NCI-H1092 treated with DMSO at 0.1 percent for 48 hours (cell line): ENCODE results near the gene CNTN4.

Experiments used
- DNase-seq: peaks from one replicate; lab custom pipeline; 2025; lab: John Stamatoyannopoulos, UW

CNTN4 gene

DNA sequence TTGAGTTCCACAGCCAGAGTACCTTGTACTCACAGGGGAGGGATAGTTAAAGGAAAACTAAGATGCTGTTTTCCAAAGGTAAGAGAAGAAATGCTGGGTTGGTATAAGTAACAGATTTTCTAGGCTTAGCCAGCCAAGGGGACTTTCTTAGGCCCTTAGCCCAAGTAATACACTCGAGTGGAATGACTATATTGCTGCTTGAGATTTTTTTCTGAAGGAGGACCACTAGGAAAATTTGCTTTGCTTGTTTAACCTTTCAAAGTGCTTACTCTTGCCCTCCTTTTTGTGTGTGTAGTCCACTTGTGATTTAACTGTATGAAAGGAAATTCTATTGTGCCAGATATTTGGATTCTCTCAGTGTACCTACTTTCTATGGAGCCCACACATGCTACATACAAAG is 961.0 kb downstream of the CNTN4 start:
- DNase-seq: no peak

DNA sequence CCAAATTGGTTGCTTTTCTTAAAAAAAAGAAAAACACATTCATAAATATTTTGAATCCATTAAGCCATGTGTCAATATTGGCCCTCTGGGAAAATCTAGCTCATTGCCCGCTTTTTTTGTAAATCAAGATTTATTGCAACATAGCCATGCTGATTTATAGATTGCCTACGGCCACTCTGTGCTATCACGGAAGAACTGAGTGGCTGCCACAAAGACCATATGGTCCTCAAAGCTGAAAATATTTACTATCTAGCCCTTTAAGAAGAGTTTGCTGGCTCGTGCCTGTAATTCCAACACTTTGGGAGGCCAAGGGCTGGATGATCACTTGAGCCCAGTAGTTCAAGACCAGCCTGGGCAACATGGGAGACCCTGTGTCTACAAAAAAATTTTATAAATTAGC is 965.6 kb downstream of the CNTN4 start:
- DNase-seq: no peak

DNA sequence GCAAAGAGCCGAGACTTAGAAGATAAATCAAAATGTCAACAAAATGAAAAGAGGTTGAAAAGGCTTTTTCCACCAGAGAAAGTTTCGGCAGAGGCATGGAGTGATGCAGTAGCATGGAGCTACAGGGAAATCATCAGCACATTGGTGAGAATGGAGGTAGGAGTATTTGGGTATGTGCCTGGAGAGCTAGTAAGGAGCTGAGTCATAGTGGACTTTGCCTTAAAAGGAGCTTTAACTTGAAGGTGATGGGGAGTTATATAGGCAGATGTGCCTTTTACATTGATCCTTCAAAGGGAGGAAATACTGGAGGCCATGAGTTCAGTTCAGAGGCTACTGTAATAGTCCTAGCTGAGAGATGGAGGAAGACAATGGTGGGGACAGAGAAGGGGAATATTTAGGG is 967.2 kb downstream of the CNTN4 start:
- no peak for DNase-seq

DNA sequence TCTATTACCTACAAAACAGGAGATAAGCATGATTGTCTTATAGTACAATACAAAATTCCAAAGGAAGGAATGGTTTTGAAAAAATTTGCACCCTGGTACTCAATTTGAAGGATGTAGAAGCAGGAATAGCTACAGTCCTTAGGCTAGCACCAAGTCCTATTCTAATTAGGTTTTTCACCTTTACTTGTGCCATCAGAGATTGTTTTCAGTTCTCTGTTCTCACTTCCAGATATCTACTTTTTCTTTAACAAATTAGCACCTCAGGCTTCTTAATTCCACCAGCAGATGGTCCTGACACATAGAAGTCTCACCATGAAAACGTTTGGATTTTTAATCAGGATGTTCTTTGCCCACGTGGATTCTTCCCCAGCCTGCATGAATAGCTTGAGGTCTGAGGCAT is 967.7 kb downstream of the CNTN4 start:
- no peak for DNase-seq

DNA sequence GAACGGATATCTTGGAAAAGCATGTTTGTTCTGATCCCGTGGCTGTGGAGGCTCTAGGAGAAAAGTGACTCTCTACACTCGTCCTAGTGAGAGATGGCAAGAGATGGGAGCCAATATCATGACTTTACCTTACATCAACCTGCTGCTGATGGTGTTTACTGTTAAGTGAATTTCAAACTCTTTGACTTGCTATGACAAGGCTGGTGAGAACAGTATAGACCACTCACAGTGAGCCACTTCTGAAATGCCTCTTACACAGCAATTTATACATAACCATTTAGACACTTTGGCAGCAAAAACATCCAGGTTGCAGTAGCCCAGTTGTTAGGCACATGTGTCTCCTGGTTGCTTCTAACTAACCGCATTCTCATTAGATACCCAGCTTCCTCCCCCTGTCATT is 968.2 kb downstream of the CNTN4 start:
- no peak for DNase-seq

DNA sequence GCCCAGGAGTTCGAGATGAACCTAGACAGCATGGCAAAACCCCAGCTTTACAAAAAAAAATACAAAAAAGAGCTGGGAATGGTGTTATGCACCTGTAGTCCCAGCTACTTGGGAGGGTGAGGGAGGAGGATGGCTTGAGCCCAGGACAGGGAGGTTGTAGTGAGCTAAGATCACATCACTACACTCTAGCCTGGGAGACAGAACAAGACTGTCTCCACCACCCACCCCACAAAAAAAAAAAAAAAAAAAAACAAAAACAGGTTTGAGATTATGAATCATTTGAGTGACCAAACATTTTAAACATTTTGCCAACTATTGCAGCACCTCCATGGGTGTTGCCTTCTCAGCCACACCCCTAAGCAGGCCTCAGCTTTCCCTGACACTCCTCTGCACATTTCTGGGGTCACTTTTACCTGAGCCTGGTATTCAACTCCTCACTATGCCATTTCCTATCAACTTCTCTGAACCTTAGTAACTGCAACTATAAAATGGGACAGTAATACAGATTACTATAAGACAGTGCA is 969.8 kb downstream of the CNTN4 start:
- no peak for DNase-seq

DNA sequence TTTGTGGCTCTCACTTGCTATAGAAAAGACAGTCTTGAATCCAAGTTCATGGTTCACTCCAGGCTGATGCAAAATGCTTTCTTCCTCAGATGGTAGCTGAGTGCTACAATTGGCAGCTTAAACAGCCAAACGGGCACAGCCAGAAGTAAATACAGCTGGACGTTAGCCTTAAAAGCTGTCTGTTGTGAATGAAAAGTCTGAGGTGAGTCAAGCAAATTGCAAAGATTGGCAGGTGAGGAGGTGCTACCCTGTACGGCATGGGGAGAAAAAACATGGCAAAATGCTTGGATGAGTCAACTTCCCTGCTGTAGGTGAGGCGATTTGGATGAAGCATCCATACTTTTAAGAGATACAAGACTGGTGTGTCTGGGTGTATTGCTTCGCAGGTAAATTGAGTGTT is 971.1 kb downstream of the CNTN4 start:
- DNase-seq: no peak

DNA sequence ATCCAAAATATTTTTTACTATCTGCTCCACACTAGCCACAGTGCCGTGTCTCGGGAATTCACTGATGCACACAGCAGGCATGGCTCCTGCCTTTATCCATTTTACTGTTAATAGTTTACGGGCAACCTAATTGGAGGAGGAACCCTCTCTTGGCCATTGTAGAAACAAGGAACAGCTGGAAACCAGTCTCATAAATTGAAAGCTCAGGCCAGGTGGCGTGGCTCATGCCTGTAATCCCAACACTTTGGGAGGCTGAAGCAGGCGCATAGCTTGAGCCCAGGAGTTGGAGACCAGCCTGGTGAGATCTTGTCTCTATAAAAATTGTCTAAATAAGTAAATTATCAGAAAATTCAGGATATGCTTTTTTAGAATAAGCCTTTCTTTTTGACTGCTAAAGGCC is 972.5 kb downstream of the CNTN4 start:
- no peak for DNase-seq

DNA sequence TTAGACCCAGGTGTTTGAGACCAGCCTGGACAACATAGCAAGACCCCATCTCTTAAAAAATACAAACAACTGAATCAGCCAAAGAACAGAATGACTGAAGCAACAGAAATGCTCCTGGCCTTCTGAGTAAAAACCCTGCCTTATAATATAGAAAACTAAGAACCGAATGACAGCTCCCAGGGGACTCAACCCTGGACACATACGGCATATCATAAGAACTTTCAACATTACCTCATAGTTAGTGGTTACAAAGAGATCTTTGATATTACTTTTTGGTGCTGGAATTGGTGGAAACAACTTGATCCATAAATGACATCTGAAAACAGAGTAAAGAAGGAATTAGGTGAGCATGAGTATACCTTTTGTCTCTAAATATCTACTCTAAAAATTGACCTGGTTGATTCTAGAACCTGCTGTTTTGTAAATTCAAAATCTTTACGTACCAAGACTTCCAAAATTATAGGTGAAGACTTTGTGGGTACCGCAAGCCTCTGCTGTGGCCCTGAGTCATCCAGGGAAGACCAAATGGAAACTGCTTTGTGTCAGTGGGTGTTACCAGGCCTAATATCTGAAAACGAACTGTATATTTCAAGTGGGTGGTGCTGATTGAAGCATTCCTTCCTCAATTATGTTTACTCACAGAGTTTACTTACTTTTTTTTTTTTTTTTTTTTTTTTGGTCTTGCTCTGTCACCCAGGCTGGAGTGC is 976.0 kb downstream of the CNTN4 start:
- DNase-seq: no peak

DNA sequence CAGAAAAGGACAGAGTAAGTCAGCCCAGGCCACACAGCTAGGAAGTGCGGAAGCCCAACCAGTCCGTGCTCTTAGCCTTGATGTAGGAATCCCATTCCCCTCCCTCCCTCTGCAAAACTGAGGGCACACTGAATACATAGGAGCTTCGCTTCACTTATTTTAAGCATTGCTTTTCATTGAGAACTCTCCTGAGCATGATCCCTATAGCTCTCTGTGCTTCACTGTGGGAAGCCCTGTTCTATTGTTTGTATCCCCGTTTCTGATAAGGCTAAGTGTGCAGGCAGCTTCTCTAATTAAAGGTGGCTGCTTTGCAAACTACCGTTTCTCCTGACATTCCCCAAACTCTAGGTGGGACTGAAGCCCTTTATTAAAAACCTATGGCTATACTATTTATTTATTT is 981.6 kb downstream of the CNTN4 start:
- DNase-seq: no peak

DNA sequence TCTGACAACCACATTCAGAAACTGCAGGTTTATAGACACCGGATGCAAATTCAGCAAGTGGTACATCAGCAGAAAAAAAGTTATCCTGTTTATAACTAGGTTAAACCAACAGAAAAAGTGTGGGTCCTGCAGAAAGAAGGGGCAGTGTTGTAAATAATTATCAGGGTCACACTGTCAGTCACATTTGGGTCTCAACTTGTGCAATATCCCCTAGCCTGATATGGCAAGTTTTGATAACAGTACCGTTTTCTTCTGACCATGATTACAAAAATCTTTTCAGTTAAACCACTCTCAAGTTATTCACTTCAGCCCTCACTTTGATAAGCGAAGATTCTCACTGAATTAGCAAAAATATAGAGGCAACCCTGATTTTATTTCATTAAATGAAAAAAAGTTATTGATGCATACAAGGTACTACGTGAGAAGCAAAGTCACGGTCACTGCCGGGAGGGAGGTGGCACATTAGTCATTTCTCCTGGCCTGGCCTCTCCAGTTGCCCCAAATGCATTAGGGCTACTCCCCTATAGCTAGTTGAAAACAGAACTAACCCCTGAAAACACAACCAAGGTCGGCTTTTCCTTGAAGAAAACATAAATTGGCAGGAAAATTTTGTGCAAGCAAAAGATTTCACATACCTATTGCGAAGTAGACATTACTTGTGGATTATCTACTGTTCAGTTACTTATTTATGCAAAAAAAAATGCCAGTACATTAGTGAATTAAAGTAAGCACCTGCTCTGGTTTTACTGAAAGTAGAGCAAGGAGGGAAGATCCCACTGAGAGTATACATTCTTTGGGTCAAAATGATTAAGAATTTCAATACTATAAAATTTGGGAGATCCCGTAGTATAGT is 982.9 kb downstream of the CNTN4 start:
- no peak for DNase-seq

DNA sequence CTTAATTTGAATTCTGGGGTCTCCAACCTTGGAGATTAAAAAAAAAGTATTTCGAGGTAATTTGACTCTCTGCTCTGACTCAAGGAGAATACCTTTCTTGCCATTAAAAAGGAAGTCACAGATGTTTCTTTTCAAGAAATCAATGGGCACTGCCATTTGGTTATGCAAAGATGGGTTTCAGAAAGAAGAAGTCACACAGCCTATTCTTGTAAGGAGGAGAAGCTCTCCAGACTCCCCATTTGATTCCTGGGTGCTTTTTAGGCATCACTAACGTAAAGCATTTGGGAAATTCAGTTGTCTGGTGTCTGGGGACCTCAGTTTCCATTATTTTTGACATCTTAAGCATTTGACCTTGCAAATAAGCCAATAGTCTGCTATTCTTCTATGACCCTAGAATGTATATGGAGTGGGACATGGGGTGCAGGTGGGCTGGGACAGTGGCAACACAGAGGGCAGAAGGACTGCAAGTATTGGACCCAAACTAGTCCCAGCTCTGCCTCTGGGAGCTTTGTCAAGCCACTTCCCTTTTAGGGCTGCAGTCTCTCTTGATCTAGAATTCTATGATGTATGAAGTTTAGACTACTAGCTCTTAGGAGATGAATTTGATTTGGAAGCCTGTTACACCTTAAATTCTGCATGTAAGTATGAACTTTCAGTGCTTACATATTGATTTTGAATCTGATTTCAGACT is 983.7 kb downstream of the CNTN4 start:
- no peak for DNase-seq

DNA sequence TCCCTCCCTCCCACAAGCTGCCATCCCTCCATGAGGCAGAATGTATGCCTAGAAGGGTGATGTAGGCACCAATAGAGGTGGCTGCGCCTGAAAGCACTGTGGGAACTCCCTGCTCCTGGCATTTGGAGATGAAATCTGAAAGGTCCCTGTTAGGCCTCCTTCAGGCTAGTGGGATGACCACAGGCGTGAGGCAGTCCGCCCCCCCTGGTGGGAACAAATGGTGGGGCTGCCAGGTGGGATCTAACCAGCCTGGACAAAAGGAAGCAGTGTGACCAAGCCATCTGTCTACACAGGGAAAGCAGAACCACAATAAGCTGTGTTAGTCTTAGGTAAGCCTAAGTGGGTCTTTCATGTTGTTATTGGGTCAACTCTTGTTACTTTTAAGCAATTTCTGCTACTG is 986.2 kb downstream of the CNTN4 start:
- no peak for DNase-seq

DNA sequence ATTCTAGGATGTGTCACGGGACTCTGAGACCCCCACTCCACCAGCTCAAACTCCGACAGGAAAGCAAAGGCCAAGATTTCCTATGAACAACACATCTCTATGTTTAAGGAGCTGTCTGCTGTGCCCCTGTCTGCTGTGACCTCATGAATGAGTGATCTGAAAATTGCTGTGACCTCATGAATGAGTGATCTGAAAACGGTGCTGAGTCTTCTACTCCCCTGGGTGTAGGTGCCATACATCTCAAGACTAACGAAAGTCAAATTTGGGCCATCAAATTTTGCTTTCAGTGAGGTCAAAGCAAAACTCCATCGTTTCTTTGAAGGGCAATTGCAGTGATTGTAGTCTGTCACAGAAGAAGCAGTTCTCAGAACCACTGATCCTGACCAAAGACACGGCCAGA is 987.1 kb downstream of the CNTN4 start:
- no peak for DNase-seq

DNA sequence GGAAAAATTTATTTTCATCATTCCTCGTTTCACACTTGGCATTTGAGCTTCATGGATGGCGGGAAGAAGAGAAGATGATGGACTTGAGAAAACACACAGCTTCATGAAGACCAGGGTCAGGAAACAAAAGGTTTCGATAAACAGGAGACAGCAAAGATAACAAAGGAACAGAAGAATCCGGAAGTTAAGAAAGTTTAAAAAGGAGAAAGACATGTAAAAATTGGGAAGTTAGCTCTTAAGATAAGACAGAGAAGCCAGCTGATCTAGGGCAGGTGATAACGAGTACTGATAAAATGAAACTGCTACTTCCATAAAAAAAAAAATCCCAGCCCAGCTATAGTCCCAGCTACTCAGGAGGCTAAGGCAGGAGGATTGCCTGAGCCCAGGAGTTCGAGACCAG is 987.6 kb downstream of the CNTN4 start:
- DNase-seq: no peak

DNA sequence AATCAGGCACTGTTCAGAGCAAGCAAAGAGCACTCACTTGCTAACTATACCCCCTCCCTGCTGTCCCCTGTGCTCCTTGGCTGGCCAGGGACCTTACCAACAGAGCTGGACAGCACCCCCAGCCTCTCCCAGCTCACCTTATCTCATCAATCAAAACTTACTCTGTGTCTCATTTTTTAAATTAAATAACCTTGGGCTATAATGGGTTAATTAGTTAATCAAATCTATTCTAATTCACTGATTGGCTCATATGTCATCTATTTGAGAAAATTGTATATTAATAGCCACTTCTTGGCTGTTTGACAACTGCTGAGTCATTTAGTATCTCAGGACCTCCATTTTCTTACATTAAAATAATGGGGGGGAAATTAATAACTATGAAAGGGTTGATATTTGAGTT is 988.6 kb downstream of the CNTN4 start:
- no peak for DNase-seq

DNA sequence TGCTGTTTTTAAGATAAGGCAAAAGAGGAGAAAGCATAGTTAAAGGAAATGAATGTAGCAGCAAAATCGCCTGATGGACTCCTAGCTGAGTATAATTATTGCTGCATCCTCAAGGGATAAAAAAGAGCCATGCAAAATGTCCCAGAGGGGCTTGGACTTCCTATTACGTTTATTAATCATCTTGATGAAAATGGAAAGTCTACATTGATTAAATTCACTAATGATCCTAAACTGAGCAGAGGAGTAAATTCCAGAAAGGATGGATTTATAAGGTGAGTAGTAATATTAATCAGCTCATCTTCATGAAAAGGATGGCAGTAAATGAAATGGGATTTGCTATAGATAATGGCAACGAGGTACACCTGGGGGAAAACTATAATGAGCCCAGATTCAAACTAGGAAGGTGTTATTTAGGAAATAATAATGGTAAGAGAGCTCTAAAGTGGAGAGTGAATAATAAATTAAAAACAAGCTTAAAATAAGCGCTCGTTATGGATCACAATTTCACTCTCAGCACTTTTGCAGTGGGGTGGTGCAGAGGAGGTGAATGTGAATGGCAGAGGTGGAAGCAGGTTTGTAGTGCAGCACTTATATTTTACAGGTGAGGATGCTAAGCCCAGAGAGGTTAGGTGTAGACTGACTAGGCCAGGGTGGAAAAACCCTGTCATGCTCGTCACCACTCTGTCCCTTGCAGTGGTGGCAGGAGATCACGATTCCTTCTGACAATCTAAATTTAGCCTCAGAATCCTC is 989.2 kb downstream of the CNTN4 start:
- no peak for DNase-seq

DNA sequence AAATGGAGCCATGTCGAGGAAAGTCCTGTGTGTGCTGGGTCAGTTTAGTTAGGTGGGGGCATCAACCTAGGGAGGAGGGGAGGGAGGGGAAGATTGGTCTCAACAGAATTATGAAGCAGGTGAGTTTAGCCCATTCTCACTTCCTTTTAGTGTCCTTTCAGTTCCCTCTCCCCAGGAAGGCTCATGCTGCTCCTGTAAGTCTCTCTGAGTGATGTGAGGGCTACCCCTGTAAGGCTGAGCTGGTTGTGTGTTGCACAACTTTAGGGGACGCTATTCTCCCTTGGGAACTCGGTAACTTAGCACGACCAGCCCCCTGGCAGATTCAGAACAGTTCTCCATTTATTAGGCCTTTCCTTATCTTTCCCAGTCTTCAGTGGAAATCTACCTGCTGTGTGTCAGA is 990.4 kb downstream of the CNTN4 start:
- DNase-seq: no peak

DNA sequence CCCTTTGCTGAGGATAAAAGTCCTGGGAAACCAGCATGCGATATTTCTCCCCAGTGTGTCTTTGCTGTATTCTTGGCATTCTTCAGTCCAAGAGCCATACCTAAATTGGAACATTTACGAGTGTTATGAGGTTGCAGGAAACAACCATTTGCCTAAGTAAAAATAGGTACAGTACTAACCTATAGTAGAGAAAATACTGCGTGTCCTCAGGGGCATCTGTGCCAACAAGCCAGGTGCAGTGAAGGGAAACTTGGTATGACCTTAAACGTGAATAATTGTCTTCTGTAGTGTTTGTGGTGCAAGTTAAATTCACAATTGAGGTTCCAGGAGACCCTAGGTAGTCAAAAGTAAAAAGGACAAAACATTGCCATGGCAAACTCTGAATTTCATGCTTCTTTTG is 999.3 kb downstream of the CNTN4 start:
- no peak for DNase-seq

DNA sequence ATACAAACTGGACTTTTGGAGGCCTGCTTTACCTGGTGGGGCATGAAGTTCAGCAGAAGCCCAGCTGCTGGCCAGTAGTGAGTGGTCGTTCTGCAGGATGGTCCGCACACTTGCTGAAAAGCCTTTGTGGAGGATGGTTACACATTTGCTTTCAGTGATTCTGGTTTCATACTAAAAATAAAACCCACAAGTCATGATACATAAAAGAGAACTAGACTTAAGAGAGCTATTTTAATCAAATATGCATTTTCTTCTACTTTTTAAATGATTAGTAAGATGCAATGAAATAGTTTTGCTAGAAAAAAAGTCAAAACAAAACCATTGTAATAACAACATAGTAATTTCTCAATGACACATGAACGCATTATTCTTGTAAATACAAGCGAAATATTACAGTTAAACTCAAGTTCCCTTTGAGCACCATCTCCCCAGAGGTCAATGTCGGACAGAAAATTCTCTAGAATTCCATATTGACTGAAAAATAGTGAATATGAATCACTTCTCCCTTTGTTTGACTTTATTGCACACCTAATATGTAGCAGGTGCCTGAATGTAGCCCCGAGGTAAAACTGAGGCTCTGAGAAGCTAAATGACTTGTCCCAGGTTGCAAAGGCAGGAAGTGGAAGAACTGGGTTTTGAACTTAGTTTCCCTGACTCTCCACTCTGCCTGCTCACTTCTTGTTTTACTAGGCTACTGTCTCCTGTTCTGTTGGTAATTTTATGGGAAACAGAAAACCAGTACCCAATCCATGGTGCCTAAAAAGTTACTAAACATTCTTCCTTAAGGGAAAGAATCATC is 1003.2 kb downstream of the CNTN4 start:
- DNase-seq: no peak

DNA sequence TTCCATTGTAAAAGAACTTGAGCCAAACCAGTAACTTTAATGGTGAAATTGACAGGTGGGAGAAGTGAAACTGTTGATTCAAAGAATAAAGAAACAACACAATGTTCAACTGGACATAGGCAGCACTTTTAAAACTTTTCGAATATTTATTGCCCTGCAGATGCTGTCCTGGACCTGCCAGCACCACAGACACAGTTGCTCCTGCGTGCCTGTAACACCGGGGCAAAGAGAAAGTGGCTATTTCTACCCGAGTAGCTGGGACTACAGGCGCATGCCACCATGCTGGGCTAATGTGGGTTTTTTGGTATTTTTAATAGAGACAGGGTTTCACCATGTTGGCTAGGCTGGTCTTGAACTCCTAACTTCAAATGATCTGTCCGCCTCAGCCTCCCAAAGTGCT is 1004.1 kb downstream of the CNTN4 start:
- DNase-seq: no peak
